Activated B cell treated with CpG ODN at 0.5 μM for 24 hours (primary cell): ENCODE results near the gene KCND3. TPM values are rescaled to one million over a fixed set of nuclear protein-coding genes. Genes with fewer than 3 reads are reported as not detected.

Source experiments
- ATAC-seq: fragments of 200-7000 bp; cut with Tn5 transposase; one replicate; pipeline ENCODE4 v1.10.0; 2021; ENCODE audit warnings: low read depth, mild to moderate bottlenecking, moderate library complexity
- CTCF ChIA-PET: fragments of 350-600 bp; sonication (Branson Sonifier 250); formaldehyde crosslinking; loops from one replicate; lab custom pipeline; 2021; ENCODE audit warnings: antibody characterized with exemption; lab: Charles Lee
- POLR2A ChIA-PET: fragments of 350-600 bp; sonication (Branson Sonifier 250); formaldehyde crosslinking; loops from one replicate; lab custom pipeline; 2021; ENCODE audit warnings: antibody characterized with exemption; lab: Charles Lee
- DNase-seq: peaks from one replicate; pipeline ENCODE4 v3.0.0; 2022
- H3K27ac Mint-ChIP-seq: one replicate; pipeline ENCODE4 v1.8.0; 2020; ENCODE audit warnings: mixed read lengths
- H3K27me3 Mint-ChIP-seq: one replicate; pipeline ENCODE4 v1.8.0; 2021; ENCODE audit warnings: mixed read lengths
- H3K36me3 Mint-ChIP-seq: one replicate; pipeline ENCODE4 v1.8.0; 2021; ENCODE audit warnings: low read depth, mixed read lengths
- H3K4me1 Mint-ChIP-seq: one replicate; pipeline ENCODE4 v1.8.0; 2021; ENCODE audit warnings: mixed read lengths
- H3K4me3 Mint-ChIP-seq: one replicate; pipeline ENCODE4 v1.8.0; 2020; ENCODE audit warnings: mild to moderate bottlenecking, mixed read lengths
- H3K9me3 Mint-ChIP-seq: one replicate; pipeline ENCODE4 v1.8.0; 2020; ENCODE audit warnings: mixed read lengths
- CTCF ChIP-seq: fragments of 200-600 bp; IDR thresholded peaks from one replicate; pipeline ENCODE4 v1.8.0; 2022; ENCODE audit warnings: antibody characterized with exemption, mild to moderate bottlenecking
- intact Hi-C: fragments of 100-400 bp; cut with micrococcal nuclease; formaldehyde crosslinking; loops from one replicate; pipeline ENCODE4 v1.15.1; 2024
- total RNA-seq: library from RNA; stranded (reverse); gene quantifications from 2 replicates; pipeline ENCODE4 v1.2.3, GENCODE V29; 2022

Gene KCND3
- total RNA-seq, 1 donor from 2014 or later: 0.04 TPM

GRCh38 chr1:111982428-111982827, 7.0 kb downstream of the KCND3 start:
- DNase-seq (no peak), ATAC-seq (no peak)
- ChIA-PET POLR2A (no interaction called here), CTCF (no interaction called here)
- no peaks in the 10 kb centered on the region for H3K4me1 Mint-ChIP-seq
- no peaks in the 10 kb centered on the region for H3K9me3 Mint-ChIP-seq
- H3K36me3 Mint-ChIP-seq: no peaks in the 10 kb centered on the region
- H3K27ac Mint-ChIP-seq: no peak overlapping the region
- intact Hi-C loops: no loop called here
- TF ChIP-seq CTCF: no peak
- H3K4me3 Mint-ChIP-seq: no peak overlapping the region
- peaks cover 47% of the 10 kb centered on the region for H3K27me3 Mint-ChIP-seq

GRCh38 chr1:111981871-111982270, 7.6 kb downstream of the KCND3 start:
- ChIA-PET CTCF (no interaction called here), POLR2A (no interaction called here)
- Mint-ChIP-seq H3K4me3 (no peak overlapping the region), H3K36me3 (no peaks in the 10 kb centered on the region), H3K9me3 (no peaks in the 10 kb centered on the region), H3K4me1 (no peaks in the 10 kb centered on the region), H3K27me3 (peaks cover 47% of the 10 kb centered on the region), H3K27ac (no peak overlapping the region)
- ATAC-seq (no peak), DNase-seq (no peak)
- TF ChIP-seq CTCF: no peak
- intact Hi-C loops: no loop called here

- no peak for TF ChIP-seq CTCF
- ChIA-PET CTCF (no interaction called here), POLR2A (no interaction called here)
- H3K4me1 Mint-ChIP-seq: no peaks in the 10 kb centered on the region
- peaks cover 45% of the 10 kb centered on the region for H3K27me3 Mint-ChIP-seq
- H3K36me3 Mint-ChIP-seq: no peaks in the 10 kb centered on the region
- intact Hi-C loops: no loop called here
- ATAC-seq: no peak
- no peak for DNase-seq
- no peak overlapping the region for H3K27ac Mint-ChIP-seq
- H3K9me3 Mint-ChIP-seq: no peaks in the 10 kb centered on the region
- H3K4me3 Mint-ChIP-seq: no peak overlapping the region
Observed at GRCh38 chr1:111981090-111981489, 8.4 kb downstream of the KCND3 start.

- ATAC-seq (no peak), DNase-seq (no peak)
- Mint-ChIP-seq H3K27me3 (peaks cover 48% of the 10 kb centered on the region), H3K4me3 (no peak overlapping the region), H3K9me3 (no peaks in the 10 kb centered on the region), H3K36me3 (no peaks in the 10 kb centered on the region), H3K27ac (no peak overlapping the region), H3K4me1 (no peaks in the 10 kb centered on the region)
- CTCF ChIA-PET: no interaction called here
- POLR2A ChIA-PET: no interaction called here
- intact Hi-C loops: no loop called here
- no peak for TF ChIP-seq CTCF
Observed at GRCh38 chr1:111980686-111981085, 8.8 kb downstream of the KCND3 start.

- CTCF ChIA-PET: no interaction called here
- Mint-ChIP-seq H3K9me3 (no peaks in the 10 kb centered on the region), H3K27me3 (peaks cover 53% of the 10 kb centered on the region), H3K27ac (no peak overlapping the region), H3K4me3 (no peak overlapping the region), H3K4me1 (no peaks in the 10 kb centered on the region), H3K36me3 (no peaks in the 10 kb centered on the region)
- intact Hi-C loops: no loop called here
- POLR2A ChIA-PET: no interaction called here
- no peak for TF ChIP-seq CTCF
- no peak for ATAC-seq
- DNase-seq: no peak
Observed at GRCh38 chr1:111978695-111979094, 10.8 kb downstream of the KCND3 start.
